Measurements from ENCODE around the gene ANXA8. TPM values are rescaled to one million over a fixed set of nuclear protein-coding genes. Genes with fewer than 3 reads are reported as not detected.
"Not testable (repeated sequence)": the region's sequence is repeated elsewhere in the genome, so short reads cannot be mapped to it uniquely, and the experiment has no call there.

Gene ANXA8
- total RNA-seq: not detected

- H3K4me3 ChIP-seq, H3K27ac ChIP-seq, H3K36me3 ChIP-seq, H3K4me1 ChIP-seq, H3K27me3 ChIP-seq, H3K9me3 ChIP-seq, DNase-seq: not testable (repeated sequence)
Measured at GRCh38 chr10:47483923-47484322, at the start of gene ANXA8. TSS of gene ANXA8 (minus strand) at chr10:47484115. CDS start at chr10:47483933, 182 bp downstream.

- H3K27me3 ChIP-seq, H3K4me1 ChIP-seq, DNase-seq, H3K27ac ChIP-seq, H3K4me3 ChIP-seq, H3K36me3 ChIP-seq, H3K9me3 ChIP-seq: not testable (repeated sequence)
Measured at GRCh38 chr10:47523475-47523874, 39.6 kb upstream of the ANXA8 start, which contains the start of gene AGAP9. TSS of gene AGAP9 (minus strand) at chr10:47523638. CDS start at chr10:47523526, 112 bp downstream.

GRCh38 chr10:47502313-47502712 is 18.4 kb upstream of the ANXA8 start:
- H3K27me3 ChIP-seq, H3K9me3 ChIP-seq, H3K4me1 ChIP-seq, H3K27ac ChIP-seq, H3K36me3 ChIP-seq, DNase-seq, H3K4me3 ChIP-seq: not testable (repeated sequence)

- H3K4me3 ChIP-seq, H3K36me3 ChIP-seq, H3K4me1 ChIP-seq, H3K27ac ChIP-seq, H3K9me3 ChIP-seq, H3K27me3 ChIP-seq, DNase-seq: not testable (repeated sequence)
Measured at GRCh38 chr10:47494226-47494625, 10.3 kb upstream of the ANXA8 start.

GRCh38 chr10:47491600-47491999 is 7.7 kb upstream of the ANXA8 start, which contains the start of gene FAM25G:
TSS of gene FAM25G (minus strand) at chr10:47491700. CDS start at chr10:47491674, 26 bp downstream.
- H3K36me3 ChIP-seq, H3K27ac ChIP-seq, H3K9me3 ChIP-seq, DNase-seq, H3K4me1 ChIP-seq, H3K27me3 ChIP-seq, H3K4me3 ChIP-seq: not testable (repeated sequence)

GRCh38 chr10:47489630-47490029 is 5.7 kb upstream of the ANXA8 start:
- H3K36me3 ChIP-seq, H3K27me3 ChIP-seq, H3K4me1 ChIP-seq, H3K27ac ChIP-seq, H3K4me3 ChIP-seq, DNase-seq, H3K9me3 ChIP-seq: not testable (repeated sequence)

- DNase-seq, H3K36me3 ChIP-seq, H3K4me3 ChIP-seq, H3K9me3 ChIP-seq, H3K27me3 ChIP-seq, H3K27ac ChIP-seq, H3K4me1 ChIP-seq: not testable (repeated sequence)
Measured at GRCh38 chr10:47485943-47486342, 2.0 kb upstream of the ANXA8 start.

GRCh38 chr10:47484786-47485185 is 871 bp upstream of the ANXA8 start:
- DNase-seq, H3K36me3 ChIP-seq, H3K27ac ChIP-seq, H3K9me3 ChIP-seq, H3K4me3 ChIP-seq, H3K4me1 ChIP-seq, H3K27me3 ChIP-seq: not testable (repeated sequence)

GRCh38 chr10:47482367-47482766 is 1.5 kb downstream of the ANXA8 start:
- not testable (repeated sequence) for H3K27me3 ChIP-seq, H3K4me3 ChIP-seq, H3K36me3 ChIP-seq, H3K9me3 ChIP-seq, DNase-seq, H3K27ac ChIP-seq, H3K4me1 ChIP-seq

- DNase-seq, H3K27me3 ChIP-seq, H3K27ac ChIP-seq, H3K4me3 ChIP-seq, H3K4me1 ChIP-seq, H3K36me3 ChIP-seq, H3K9me3 ChIP-seq: not testable (repeated sequence)
Measured at GRCh38 chr10:47481768-47482181, 2.1 kb downstream of the ANXA8 start.

GRCh38 chr10:47481182-47481766 is 2.6 kb downstream of the ANXA8 start:
- not testable (repeated sequence) for H3K4me1 ChIP-seq, H3K27ac ChIP-seq, H3K9me3 ChIP-seq, H3K36me3 ChIP-seq, H3K27me3 ChIP-seq, DNase-seq, H3K4me3 ChIP-seq

- DNase-seq, H3K27me3 ChIP-seq, H3K9me3 ChIP-seq, H3K4me3 ChIP-seq, H3K4me1 ChIP-seq, H3K27ac ChIP-seq, H3K36me3 ChIP-seq: not testable (repeated sequence)
Measured at GRCh38 chr10:47480133-47480532, 3.8 kb downstream of the ANXA8 start.

GRCh38 chr10:47478114-47478513 is 5.8 kb downstream of the ANXA8 start:
- not testable (repeated sequence) for H3K36me3 ChIP-seq, H3K27ac ChIP-seq, H3K4me1 ChIP-seq

GRCh38 chr10:47477078-47477477 is 6.8 kb downstream of the ANXA8 start:
- H3K4me1 ChIP-seq, H3K27ac ChIP-seq, H3K36me3 ChIP-seq, H3K9me3 ChIP-seq, DNase-seq, H3K27me3 ChIP-seq, H3K4me3 ChIP-seq: not testable (repeated sequence)

More at GRCh38 chr10:47478114-47478513, 5.8 kb downstream of the ANXA8 start:
- H3K9me3 ChIP-seq, DNase-seq, H3K4me3 ChIP-seq, H3K27me3 ChIP-seq: not testable (repeated sequence)

- not testable (repeated sequence) for H3K27ac ChIP-seq, H3K9me3 ChIP-seq, DNase-seq, H3K27me3 ChIP-seq, H3K36me3 ChIP-seq, H3K4me3 ChIP-seq, H3K4me1 ChIP-seq
Measured at GRCh38 chr10:47475101-47475500, 8.8 kb downstream of the ANXA8 start.

- H3K27ac ChIP-seq, H3K36me3 ChIP-seq, H3K9me3 ChIP-seq, H3K4me1 ChIP-seq, DNase-seq, H3K4me3 ChIP-seq, H3K27me3 ChIP-seq: not testable (repeated sequence)
Measured at GRCh38 chr10:47473516-47473915, 10.4 kb downstream of the ANXA8 start.

Data from Peyer's patch (tissue), 4 donors.